HG02938 (cell line): ENCODE measurements around the gene YES1.

Source experiments
- ATAC-seq: cut with Tn5 transposase; IDR thresholded peaks from one replicate; pipeline ENCODE4 v1.9.1; 2021; ENCODE audit warnings: mild to moderate bottlenecking, moderate library complexity; ENCODE audit not compliant: unreplicated experiment

Gene YES1

GRCh38 chr18:811892-812375 is at the start of gene YES1:
Gene YES1 (minus strand): TSS chr18:812242. CDS start chr18:756827, 55,415 bp downstream.
- ATAC-seq: peak; percentile 28

- no peak for ATAC-seq
Measured at GRCh38 chr18:857986-858385, 45.9 kb upstream of the YES1 start.

GRCh38 chr18:853471-853870 is 41.4 kb upstream of the YES1 start:
- ATAC-seq: no peak

- ATAC-seq: no peak
Measured at GRCh38 chr18:850960-851359, 38.9 kb upstream of the YES1 start.

- ATAC-seq: no peak
Measured at GRCh38 chr18:849021-849420, 37.0 kb upstream of the YES1 start.

- no peak for ATAC-seq
Measured at GRCh38 chr18:848062-848861, 36.2 kb upstream of the YES1 start.

GRCh38 chr18:845152-845819 is 33.2 kb upstream of the YES1 start:
- ATAC-seq: no peak

GRCh38 chr18:841647-842370 is 29.8 kb upstream of the YES1 start:
- ATAC-seq: no peak

GRCh38 chr18:840516-840915 is 28.5 kb upstream of the YES1 start:
- ATAC-seq: no peak

GRCh38 chr18:840023-840408 is 28.0 kb upstream of the YES1 start:
- ATAC-seq: no peak

- peak; percentile 98 for ATAC-seq
Measured at GRCh38 chr18:839224-840022, 27.4 kb upstream of the YES1 start.

- ATAC-seq: no peak
Measured at GRCh38 chr18:837922-838321, 25.9 kb upstream of the YES1 start.

GRCh38 chr18:834082-834720 is 22.2 kb upstream of the YES1 start:
- ATAC-seq: no peak

GRCh38 chr18:833197-833596 is 21.2 kb upstream of the YES1 start:
- ATAC-seq: no peak

- ATAC-seq: no peak
Measured at GRCh38 chr18:832085-832681, 20.1 kb upstream of the YES1 start.

- ATAC-seq: peak; percentile 50
Measured at GRCh38 chr18:830315-830901, 18.4 kb upstream of the YES1 start.

GRCh38 chr18:829432-829831 is 17.4 kb upstream of the YES1 start:
- no peak for ATAC-seq

GRCh38 chr18:827093-827677 is 15.1 kb upstream of the YES1 start:
- no peak for ATAC-seq

- ATAC-seq: no peak
Measured at GRCh38 chr18:825891-826585, 14.0 kb upstream of the YES1 start.
